Sigmoid colon (tissue), 7 donors: ENCODE results near the gene WHAMM. TPM values are rescaled to one million over a fixed set of nuclear protein-coding genes. Genes with fewer than 3 reads are reported as not detected.

ENCODE experiments used
- DNase-seq: peaks from one replicate; pipeline ENCODE4 v3.0.0-alpha.2; 2019
- H3K27ac ChIP-seq, 4 donors: fragments of 200-600 bp; sonication (generic); one replicate each; pipeline ENCODE4 v1.5.1; 2016 to 2019; ENCODE audit warnings: mild to moderate bottlenecking in 1 of 4
- H3K27me3 ChIP-seq, 3 donors: fragments of 200-600 bp; sonication (generic); one replicate each; pipeline ENCODE4 v1.5.1; 2019; ENCODE audit warnings: mild to moderate bottlenecking in 1 of 3
- H3K36me3 ChIP-seq, 4 donors: fragments of 200-600 bp; sonication (generic); one replicate each; pipeline ENCODE4 v1.5.1; 2016 to 2019
- H3K4me1 ChIP-seq, 4 donors: fragments of 200-600 bp; sonication (generic); one replicate each; pipeline ENCODE4 v1.5.1; 2017 to 2019
- H3K4me3 ChIP-seq, 4 donors: fragments of 200-600 bp; sonication (generic); one replicate each; pipeline ENCODE4 v1.5.1; 2017 to 2019; ENCODE audit warnings: mild to moderate bottlenecking in 2 of 4, moderate library complexity in 1 of 4
- H3K9me3 ChIP-seq, 4 donors: fragments of 200-600 bp in 3 of 4; sonication (generic) in 3 of 4; one replicate each; pipeline versions ENCODE4 v1.5.1 to v1.6.1; 2013 to 2019
- CTCF ChIP-seq, 4 experiments: fragments of 450-650 bp in 3 of 4; fragments of 200-600 bp in 1 of 4; IDR thresholded peaks; one replicate each; pipeline ENCODE4 v1.5.1; 2016 to 2019; ENCODE audit warnings: antibody characterized with exemption in 4 of 4, mild to moderate bottlenecking in 3 of 4, moderate library complexity in 2 of 4
- EP300 ChIP-seq, 4 donors: sonication (generic); formaldehyde crosslinking; IDR thresholded peaks; one replicate each; pipeline ENCODE4 v1.6.1; 2017; ENCODE audit warnings: antibody characterized with exemption in 4 of 4
- POLR2A ChIP-seq, 2 donors: fragments of 450-650 bp; IDR thresholded peaks; one replicate each; pipeline ENCODE4 v1.6.1; 2016; ENCODE audit warnings: antibody characterized with exemption in 2 of 2, mild to moderate bottlenecking in 2 of 2, moderate library complexity in 2 of 2
- POLR2AphosphoS5 ChIP-seq, 4 donors: sonication (generic); formaldehyde crosslinking; IDR thresholded peaks; one replicate each; pipeline ENCODE4 v1.6.1; 2017; ENCODE audit warnings: antibody characterized with exemption in 4 of 4
- WGBS, 2 donors: extraction: QIAGEN DNeasy Blood & Tissue Kit; methylation state at CpG; one replicate each; pipeline ENCODE4 v1.1.7; 2013; 5-methylcytosine and 5-hydroxymethylcytosine counted together
- intact Hi-C: fragments of 100-400 bp; cut with DNase I; formaldehyde crosslinking; loops from one replicate; pipeline ENCODE4 v1.15.1; 2023
- polyA plus RNA-seq, 3 donors: library from polyadenylated mRNA; stranded (reverse); fragments of 200-250 nt; gene quantifications; one replicate each; pipeline ENCODE4 v1.2.3, GENCODE V29; 2013
- total RNA-seq, 4 donors: library from RNA; depleted of rRNA; stranded (reverse); fragments of >200 nt; gene quantifications; one replicate each; pipeline ENCODE4 v1.1.0, GENCODE V29; 2016
- donor health status: healthy with polysubstance abuse.
- donor health status: Bipolar disorder and iron deficiency.
- donor health status: healthy.

The WHAMM gene
- total and polyA plus RNA-seq, 7 donors, result 4.4 to 10.5 (median 7.6) TPM

- H3K27me3 ChIP-seq, result no peaks in the 10 kb centered on the region
- H3K4me1 ChIP-seq, result no peaks in the 10 kb centered on the region
- TF ChIP-seq EP300 (IDR thresholded peaks at IDR 0.05) (no peak), POLR2A (IDR thresholded peaks at IDR 0.05) (no peak), POLR2AphosphoS5 (IDR thresholded peaks at IDR 0.05) (no peak), CTCF (IDR thresholded peaks at IDR 0.05) (no peak)
- H3K9me3 ChIP-seq, result no peaks in the 10 kb centered on the region
- no peak overlapping the region for H3K27ac ChIP-seq
- WGBS, 2 donors, result 90 to 91% methylated on average over 2 of the region's 2 CpGs
- no peak overlapping the region for H3K4me3 ChIP-seq
- intact Hi-C loops, result no loop called here
- no peak for DNase-seq
- no peaks in the 10 kb centered on the region for H3K36me3 ChIP-seq
These were observed 20.9 kb upstream of the WHAMM start for GRCh38 chr15:82788496-82788895.

- no peak for TF ChIP-seq CTCF (IDR thresholded peaks at IDR 0.05)
- no peak for TF ChIP-seq POLR2AphosphoS5 (IDR thresholded peaks at IDR 0.05)
- TF ChIP-seq POLR2A (IDR thresholded peaks at IDR 0.05), result no peak
- no peak for TF ChIP-seq EP300 (IDR thresholded peaks at IDR 0.05)
- 80 to 93% methylated on average over 1 of the region's 1 CpG for whole genome bisulfite sequencing, 2 donors
- Histone ChIP-seq H3K4me1 (no peaks in the 10 kb centered on the region), H3K27ac (no peak overlapping the region), H3K9me3 (no peaks in the 10 kb centered on the region), H3K27me3 (no peaks in the 10 kb centered on the region), H3K36me3 (no peaks in the 10 kb centered on the region), H3K4me3 (no peak overlapping the region)
- intact Hi-C loops, result no loop called here
- no peak for DNase-seq
These were observed 19.9 kb upstream of the WHAMM start for GRCh38 chr15:82789491-82789890.

GRCh38 chr15:82790321-82790720 lies 19.1 kb upstream of the WHAMM start:
- intact Hi-C loops, result no loop called here
- 28 to 83% methylated on average over 11 of the region's 11 CpGs for WGBS, 2 donors

GRCh38 chr15:82792068-82792467 lies 17.4 kb upstream of the WHAMM start:
- no peaks in the 10 kb centered on the region for H3K4me1 ChIP-seq
- no peak overlapping the region for H3K27ac ChIP-seq
- intact Hi-C loops, result no loop called here
- no peaks in the 10 kb centered on the region for H3K36me3 ChIP-seq
- no peaks in the 10 kb centered on the region for H3K9me3 ChIP-seq
- DNase-seq, result no peak
- TF ChIP-seq POLR2AphosphoS5 (IDR thresholded peaks at IDR 0.05), result no peak
- TF ChIP-seq CTCF (IDR thresholded peaks at IDR 0.05), result no peak
- TF ChIP-seq EP300 (IDR thresholded peaks at IDR 0.05), result no peak
- no peak for TF ChIP-seq POLR2A (IDR thresholded peaks at IDR 0.05)
- H3K27me3 ChIP-seq, result no peaks in the 10 kb centered on the region
- no peak overlapping the region for H3K4me3 ChIP-seq
- 64 to 77% methylated on average over 1 of the region's 1 CpG for WGBS, 2 donors

More at GRCh38 chr15:82790321-82790720, 19.1 kb upstream of the WHAMM start:
- Histone ChIP-seq H3K4me1 (no peaks in the 10 kb centered on the region), H3K36me3 (no peaks in the 10 kb centered on the region), H3K27me3 (no peaks in the 10 kb centered on the region), H3K27ac (no peak overlapping the region), H3K4me3 (no peak overlapping the region), H3K9me3 (no peaks in the 10 kb centered on the region)
- DNase-seq, result no peak
- TF ChIP-seq POLR2A (IDR thresholded peaks at IDR 0.05) (no peak), POLR2AphosphoS5 (IDR thresholded peaks at IDR 0.05) (no peak), EP300 (IDR thresholded peaks at IDR 0.05) (no peak), CTCF (IDR thresholded peaks at IDR 0.05) (no peak)

GRCh38 chr15:82793737-82794136 lies 15.7 kb upstream of the WHAMM start:
- H3K9me3 ChIP-seq, result no peaks in the 10 kb centered on the region
- H3K4me3 ChIP-seq, result no peak overlapping the region
- no peaks in the 10 kb centered on the region for H3K27me3 ChIP-seq
- no peaks in the 10 kb centered on the region for H3K4me1 ChIP-seq
- no peak for DNase-seq
- intact Hi-C loops, result no loop called here
- no peak for TF ChIP-seq POLR2A (IDR thresholded peaks at IDR 0.05)
- TF ChIP-seq POLR2AphosphoS5 (IDR thresholded peaks at IDR 0.05), result no peak
- TF ChIP-seq EP300 (IDR thresholded peaks at IDR 0.05), result no peak
- TF ChIP-seq CTCF (IDR thresholded peaks at IDR 0.05), result no peak
- H3K27ac ChIP-seq, result no peak overlapping the region
- H3K36me3 ChIP-seq, result no peaks in the 10 kb centered on the region
